K562 treated with DMSO at 1 percent for 48 hours (cell line): ENCODE measurements around the gene PPP6R1. TPM values are rescaled to one million over a fixed set of nuclear protein-coding genes. Genes with fewer than 3 reads are reported as not detected.

ENCODE experiments used
- total RNA-seq: library from RNA; unstranded; fragments of 300-600 nt; gene quantifications from 2 replicates; pipeline ENCODE4 v1.2.3, GENCODE V29; 2022; ENCODE audit warnings: low replicate concordance; ENCODE audit errors: extremely low read depth

PPP6R1 gene
- total RNA-seq, result 133 TPM in 1 of 2 replicates, not detected in the other

GRCh38 chr19:55258828-55259539, at the start of gene PPP6R1:
Gene PPP6R1, minus strand, starts transcription at chr19:55259017. Its CDS starts 11,914 bp downstream, at chr19:55247103.

GRCh38 chr19:55283548-55284377, 24.9 kb upstream of the PPP6R1 start, which contains the start of gene BRSK1:
Gene BRSK1, plus strand, starts transcription at chr19:55283997. Its CDS starts 446 bp downstream, at chr19:55284443.

GRCh38 chr19:55279770-55280643, 21.2 kb upstream of the PPP6R1 start, which contains the start of gene HSPBP1:
Gene HSPBP1, minus strand, starts transcription at chr19:55280110. Its CDS starts 502 bp downstream, at chr19:55279608.

GRCh38 chr19:55228403-55229031, 30.3 kb downstream of the PPP6R1 start, which contains the start of gene TMEM86B:
Gene TMEM86B, minus strand, starts transcription at chr19:55228763. Its CDS starts 22 bp downstream, at chr19:55228741.

GRCh38 chr19:55208880-55209692, 49.7 kb downstream of the PPP6R1 start, which contains the start of gene PTPRH:
Gene PTPRH, minus strand, starts transcription at chr19:55209501. Its CDS starts 68 bp downstream, at chr19:55209433.

Other genes starting within 250 kb of the PPP6R1 start
- gene GP6, start 220.8 kb downstream of the PPP6R1 start, total RNA-seq, result not detected in 2 replicates
- gene RDH13, start 195.9 kb downstream of the PPP6R1 start, total RNA-seq, result not detected in 2 replicates
- gene EPS8L1, start 183.1 kb downstream of the PPP6R1 start, total RNA-seq, result not detected in 2 replicates
- not detected in 2 replicates for gene PPP1R12C, start 141.4 kb downstream of the PPP6R1 start, total RNA-seq
- not detected in 2 replicates for gene TNNT1, start 109.8 kb downstream of the PPP6R1 start, total RNA-seq
- not detected in 2 replicates for gene TNNI3, start 101.3 kb downstream of the PPP6R1 start, total RNA-seq
- not detected in 2 replicates for gene DNAAF3, start 92.4 kb downstream of the PPP6R1 start, total RNA-seq
- not detected in 2 replicates for gene SYT5, start 78.7 kb downstream of the PPP6R1 start, total RNA-seq
- not detected in 2 replicates for gene PTPRH, start 49.5 kb downstream of the PPP6R1 start, total RNA-seq
- not detected in 2 replicates for gene TMEM86B, start 30.3 kb downstream of the PPP6R1 start, total RNA-seq
- gene HSPBP1, start 21.1 kb upstream of the PPP6R1 start, total RNA-seq, result not detected in 2 replicates
- gene BRSK1, start 25.0 kb upstream of the PPP6R1 start, total RNA-seq, result not detected in 2 replicates
- gene TMEM150B, start 66.3 kb upstream of the PPP6R1 start, total RNA-seq, result not detected in 2 replicates
- not detected in 2 replicates for gene KMT5C, start 80.9 kb upstream of the PPP6R1 start, total RNA-seq
- not detected in 2 replicates for gene COX6B2, start 95.7 kb upstream of the PPP6R1 start, total RNA-seq
- gene GARIN5B, start 104.2 kb upstream of the PPP6R1 start, total RNA-seq, result not detected in 2 replicates
- gene IL11, start 111.4 kb upstream of the PPP6R1 start, total RNA-seq, result not detected in 2 replicates
- gene TMEM190, start 117.8 kb upstream of the PPP6R1 start, total RNA-seq, result not detected in 2 replicates
- not detected in 2 replicates for gene TMEM238, start 125.3 kb upstream of the PPP6R1 start, total RNA-seq
- gene RPL28, start 126.9 kb upstream of the PPP6R1 start, total RNA-seq, result 4,209 and 5,908 TPM in 2 replicates
- 2,967 TPM in 1 of 2 replicates, not detected in the other for gene UBE2S, start 148.8 kb upstream of the PPP6R1 start, total RNA-seq
- gene SHISA7, start 184.3 kb upstream of the PPP6R1 start, total RNA-seq, result not detected in 2 replicates
- gene ISOC2, start 202.6 kb upstream of the PPP6R1 start, total RNA-seq, result not detected in 2 replicates
- gene C19orf85, start 205.7 kb upstream of the PPP6R1 start, total RNA-seq, result not detected in 2 replicates
- not detected in 2 replicates for gene ZNF628, start 217.6 kb upstream of the PPP6R1 start, total RNA-seq
- gene NAT14, start 226.2 kb upstream of the PPP6R1 start, total RNA-seq, result not detected in 2 replicates
- not detected in 2 replicates for gene SSC5D, start 229.4 kb upstream of the PPP6R1 start, total RNA-seq